Prostate gland (tissue), 2 donors: ENCODE results near the gene ANO3. TPM values are rescaled to one million over a fixed set of nuclear protein-coding genes. Genes with fewer than 3 reads are reported as not detected.

Experiments used
- DNase-seq: peaks from one replicate; pipeline ENCODE4 v3.0.0-alpha.2; 2019; ENCODE audit warnings: low spot score
- H3K27ac ChIP-seq, 2 donors: fragments of 200-600 bp; sonication (generic); 2 replicates each; pipeline ENCODE4 v1.5.1; 2017 to 2019
- H3K27me3 ChIP-seq: fragments of 200-600 bp; sonication (generic); replicated peaks from 2 replicates; pipeline ENCODE4 v1.5.1; 2019; ENCODE audit not compliant: insufficient read depth
- H3K36me3 ChIP-seq, 2 donors: fragments of 200-600 bp; sonication (generic); 1 replicate in 1 of 2; 2 replicates in 1 of 2; pipeline versions ENCODE4 v1.5.1 to v1.8.1; 2017 to 2019
- H3K4me1 ChIP-seq: fragments of 200-600 bp; sonication (generic); replicated peaks from 2 replicates; pipeline ENCODE4 v1.5.1; 2019
- H3K4me3 ChIP-seq, 2 donors: fragments of 200-600 bp; sonication (generic); 2 replicates each; pipeline ENCODE4 v1.5.1; 2017 to 2019
- H3K9me3 ChIP-seq: fragments of 200-600 bp; sonication (generic); 2 replicates; pipeline ENCODE4 v1.5.1; 2017
- CTCF ChIP-seq, 4 experiments: fragments of 200-600 bp in 2 of 4; fragments of 450-650 bp in 2 of 4; sonication (generic) in 2 of 4; IDR thresholded peaks; 1 replicate in 3 of 4; 2 replicates in 1 of 4; pipeline ENCODE4 v1.5.1; 2016 to 2019; ENCODE audit warnings: antibody characterized with exemption in 4 of 4, mild to moderate bottlenecking in 2 of 4, moderate library complexity in 2 of 4
- POLR2A ChIP-seq: fragments of 450-650 bp; IDR thresholded peaks from one replicate; pipeline ENCODE4 v1.6.1; 2016; ENCODE audit warnings: antibody characterized with exemption, mild to moderate bottlenecking
- POLR2AphosphoS5 ChIP-seq: sonication (generic); formaldehyde crosslinking; IDR thresholded peaks from one replicate; pipeline ENCODE4 v1.6.1; 2017; ENCODE audit warnings: antibody characterized with exemption
- WGBS: methylation state at CpG from one replicate; pipeline ENCODE4 v1.1.5; 2018; 5-methylcytosine and 5-hydroxymethylcytosine counted together
- intact Hi-C: fragments of 100-400 bp; cut with DNase I; formaldehyde crosslinking; loops from one replicate; pipeline ENCODE4 v1.14.2; 2022
- total RNA-seq, 2 donors: library from RNA; depleted of rRNA; stranded (reverse); fragments of >200 nt; gene quantifications; one replicate each; pipeline ENCODE4 v1.1.0, GENCODE V29; 2016

The ANO3 gene
- total RNA-seq, 2 donors from 2014 or later = 0.68 TPM; not detected in 1

GRCh38 chr11:26618441-26618840 lies 286.5 kb downstream of the ANO3 start:
- Histone ChIP-seq H3K4me1 (no peaks in the 10 kb centered on the region), H3K4me3 (no peak overlapping the region), H3K36me3 (no peaks in the 10 kb centered on the region), H3K9me3 (no peaks in the 10 kb centered on the region), H3K27ac (no peak overlapping the region), H3K27me3 (no peaks in the 10 kb centered on the region)
- intact Hi-C loops = no loop called here
- 7% methylated on average over 1 of the region's 1 CpG for WGBS
- TF ChIP-seq POLR2A = no peak
- TF ChIP-seq CTCF (IDR thresholded peaks at IDR 0.05) = no peak
- no peak for TF ChIP-seq POLR2AphosphoS5
- DNase-seq = no peak

DNA sequence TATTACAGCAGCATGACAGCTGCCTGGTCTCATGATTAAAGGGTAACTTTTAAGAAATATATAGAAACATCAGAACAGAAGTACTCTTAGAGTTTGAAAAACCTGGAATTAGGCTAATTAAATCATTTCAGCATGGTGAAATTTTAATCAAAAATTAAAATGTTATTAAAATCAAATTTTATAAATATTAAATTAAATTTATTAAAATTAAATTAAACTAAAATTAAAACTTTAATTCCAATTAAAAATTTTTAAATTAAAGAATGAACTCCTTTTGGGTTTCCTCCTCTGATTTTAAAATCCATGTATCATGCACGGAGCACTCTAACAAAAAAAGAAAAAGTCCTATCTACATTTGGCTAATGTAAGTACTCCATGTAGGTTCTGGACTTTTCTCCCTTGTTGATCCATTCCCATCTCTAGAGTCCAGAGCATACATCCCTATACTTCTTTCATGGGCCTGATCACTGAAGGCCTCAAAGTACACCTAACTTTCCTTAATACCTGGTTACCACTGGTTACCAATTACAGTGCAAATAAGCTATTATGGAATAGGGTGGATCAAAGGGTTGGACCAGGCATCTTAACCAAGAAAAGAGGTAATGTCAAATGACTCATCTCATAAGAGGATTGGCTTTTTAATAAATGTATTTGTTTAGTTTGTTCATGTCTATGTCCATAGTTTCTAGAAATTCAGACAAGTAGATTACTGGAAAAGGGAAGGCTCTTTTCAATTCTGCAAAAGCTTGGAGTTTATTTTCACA lies 288.5 kb downstream of the ANO3 start:
- WGBS = 95% methylated on average over 1 of the region's 1 CpG
- Histone ChIP-seq H3K4me3 (no peak overlapping the region), H3K27me3 (no peaks in the 10 kb centered on the region), H3K36me3 (no peaks in the 10 kb centered on the region), H3K9me3 (no peaks in the 10 kb centered on the region), H3K4me1 (no peaks in the 10 kb centered on the region), H3K27ac (no peak overlapping the region)
- intact Hi-C loops = no loop called here
- TF ChIP-seq POLR2AphosphoS5 (no peak), POLR2A (no peak), CTCF (IDR thresholded peaks at IDR 0.05) (no peak)
- no peak for DNase-seq

DNA sequence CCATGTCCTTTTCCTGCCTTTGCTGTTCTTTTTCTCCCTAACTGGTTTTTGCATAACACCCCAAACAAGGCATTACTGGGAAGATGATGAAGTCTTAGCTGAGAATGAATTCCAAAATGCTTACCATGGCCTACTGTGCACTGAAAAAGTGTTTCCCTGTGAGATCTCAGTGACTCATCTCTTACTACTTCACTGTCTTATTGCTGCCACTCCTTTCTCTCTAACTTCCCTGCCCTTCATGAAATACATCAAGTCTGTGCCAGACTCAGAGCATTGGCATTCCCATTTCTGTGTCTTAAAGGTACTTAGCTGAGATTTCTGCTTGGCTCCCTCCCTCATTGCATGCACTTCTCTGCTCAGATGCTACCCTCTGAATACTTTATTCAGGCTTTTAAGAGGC lies 289.2 kb downstream of the ANO3 start:
- intact Hi-C loops = no loop called here
- H3K9me3 ChIP-seq = no peaks in the 10 kb centered on the region
- TF ChIP-seq POLR2A (no peak), POLR2AphosphoS5 (no peak), CTCF (IDR thresholded peaks at IDR 0.05) (no peak)
- H3K36me3 ChIP-seq = no peaks in the 10 kb centered on the region
- DNase-seq = no peak
- H3K27ac ChIP-seq = no peak overlapping the region
- no peaks in the 10 kb centered on the region for H3K27me3 ChIP-seq
- H3K4me1 ChIP-seq = no peaks in the 10 kb centered on the region
- H3K4me3 ChIP-seq = no peak overlapping the region

DNA sequence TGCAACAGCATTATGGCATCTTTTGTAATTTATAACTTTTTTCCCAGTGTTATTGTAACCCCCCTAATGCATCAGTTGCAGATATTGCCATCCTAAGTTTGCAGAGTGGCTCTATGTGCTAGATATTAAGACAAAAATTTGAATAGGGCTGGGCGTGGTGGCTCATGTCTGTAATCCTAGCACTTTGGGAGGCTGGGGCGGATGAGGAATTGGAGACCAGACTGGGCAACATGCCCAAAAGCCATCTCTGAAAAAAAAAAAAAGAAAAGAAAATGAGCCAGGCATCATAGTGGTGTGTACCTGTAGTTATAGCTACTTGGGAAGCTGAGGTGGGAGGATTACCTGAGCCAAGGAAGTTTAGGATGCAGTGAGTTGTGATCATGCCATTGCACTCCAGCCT lies 290.3 kb downstream of the ANO3 start:
- Histone ChIP-seq H3K9me3 (no peaks in the 10 kb centered on the region), H3K4me3 (no peak overlapping the region), H3K4me1 (no peaks in the 10 kb centered on the region), H3K27ac (no peak overlapping the region), H3K36me3 (no peaks in the 10 kb centered on the region), H3K27me3 (no peaks in the 10 kb centered on the region)
- 84% methylated on average over 2 of the region's 2 CpGs for WGBS
- no peak for DNase-seq
- no peak for TF ChIP-seq CTCF (IDR thresholded peaks at IDR 0.05)
- TF ChIP-seq POLR2AphosphoS5 = no peak
- TF ChIP-seq POLR2A = no peak
- intact Hi-C loops = no loop called here

DNA sequence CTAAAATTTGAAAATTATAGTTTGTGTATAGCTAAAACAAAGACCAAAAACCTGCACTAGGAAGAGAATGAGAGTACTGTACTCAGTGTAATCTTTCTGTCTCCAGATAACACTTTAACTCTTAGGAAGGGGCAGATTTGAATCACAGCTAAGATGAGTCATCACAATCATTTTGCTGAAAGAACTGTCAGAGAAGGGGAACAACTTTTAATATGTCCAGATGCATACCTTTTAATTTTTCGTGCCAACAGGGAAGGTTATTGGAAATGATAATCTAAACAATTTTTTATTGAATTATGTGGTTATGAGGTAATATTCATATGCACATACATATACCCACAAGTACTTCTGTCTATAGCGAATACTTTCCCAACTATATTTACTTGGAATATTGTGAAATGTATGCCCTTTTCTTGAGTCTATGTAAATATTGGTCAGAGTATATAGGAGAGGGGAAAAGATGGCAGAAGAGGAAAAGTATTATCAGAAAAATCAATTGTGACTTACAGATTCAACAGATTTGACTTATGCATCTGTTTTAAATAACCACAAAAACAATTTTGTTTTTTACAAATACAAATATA lies 291.2 kb downstream of the ANO3 start:
- Histone ChIP-seq H3K27ac (no peak overlapping the region), H3K4me3 (no peak overlapping the region), H3K27me3 (no peaks in the 10 kb centered on the region), H3K36me3 (no peaks in the 10 kb centered on the region), H3K9me3 (no peaks in the 10 kb centered on the region), H3K4me1 (no peaks in the 10 kb centered on the region)
- WGBS = 73% methylated on average over 2 of the region's 2 CpGs
- TF ChIP-seq POLR2A (no peak), CTCF (IDR thresholded peaks at IDR 0.05) (no peak), POLR2AphosphoS5 (no peak)
- intact Hi-C loops = no loop called here
- DNase-seq = no peak
